HepG2 (cell line): ENCODE results near the gene SLC34A3. TPM values are rescaled to one million over a fixed set of nuclear protein-coding genes. Genes with fewer than 3 reads are reported as not detected.

ENCODE experiments used
- ELF3 ChIP-seq: IDR thresholded peaks from 2 replicates; pipeline ENCODE4 v1.6.1; 2016; ENCODE audit warnings: missing genetic modification reagents, missing compliant biosample characterization
- FOXK1 ChIP-seq: sonication (generic); formaldehyde crosslinking; IDR thresholded peaks from 2 replicates; pipeline ENCODE4 v1.4.0; 2020; ENCODE audit warnings: low read depth, missing genetic modification reagents, borderline replicate concordance
- JUNB ChIP-seq: sonication (generic); formaldehyde crosslinking; IDR thresholded peaks from 2 replicates; pipeline ENCODE4 v1.8.0; 2022; ENCODE audit warnings: missing genetic modification reagents, mild to moderate bottlenecking, borderline replicate concordance
- KAT8 ChIP-seq: IDR thresholded peaks from 2 replicates; pipeline ENCODE4 v1.6.1; 2016; ENCODE audit warnings: missing genetic modification reagents, missing compliant biosample characterization
- MIXL1 ChIP-seq: IDR thresholded peaks from 2 replicates; pipeline ENCODE4 v1.6.1; 2016
- POLR2AphosphoS5 ChIP-seq: IDR thresholded peaks from 2 replicates; pipeline ENCODE4 v1.6.1; 2012; ENCODE audit warnings: low read depth, low read length
- PPARG ChIP-seq: conservative IDR thresholded peaks from 2 replicates; pipeline ENCODE4 v1.6.1; 2016; ENCODE audit warnings: missing biosample characterization, missing genetic modification reagents
- SMAD3 ChIP-seq: sonication (generic); formaldehyde crosslinking; IDR thresholded peaks from 2 replicates; pipeline ENCODE4 v1.4.0; 2020; ENCODE audit warnings: missing genetic modification reagents
- SRY ChIP-seq: sonication (generic); formaldehyde crosslinking; IDR thresholded peaks from 2 replicates; pipeline ENCODE4 v1.8.0; 2022; ENCODE audit warnings: mild to moderate bottlenecking, missing genetic modification reagents
- THAP11 ChIP-seq: IDR thresholded peaks from 2 replicates; pipeline ENCODE4 v1.6.1; 2016; ENCODE audit warnings: missing biosample characterization, missing genetic modification reagents
- THAP9 ChIP-seq: sonication (generic); formaldehyde crosslinking; IDR thresholded peaks from 2 replicates; pipeline ENCODE4; 2020; ENCODE audit warnings: missing genetic modification reagents, mild to moderate bottlenecking, borderline replicate concordance
- WIZ ChIP-seq: sonication (generic); formaldehyde crosslinking; IDR thresholded peaks from 2 replicates; pipeline ENCODE4 v1.5.1; 2020; ENCODE audit warnings: mild to moderate bottlenecking, missing genetic modification reagents
- XRCC5 ChIP-seq: fragments of 200-400 bp; formaldehyde crosslinking; optimal IDR thresholded peaks from 2 replicates; pipeline ENCODE3; 2017; ENCODE audit warnings: mild to moderate bottlenecking, low read length
- ZBTB44 ChIP-seq: sonication (generic); formaldehyde crosslinking; IDR thresholded peaks from 2 replicates; pipeline ENCODE4 v1.4.0; 2020; ENCODE audit warnings: missing genetic modification reagents
- ZC3H13 ChIP-seq: sonication (generic); formaldehyde crosslinking; IDR thresholded peaks from 2 replicates; pipeline ENCODE4 v1.8.1; 2023; ENCODE audit warnings: mild to moderate bottlenecking, missing genetic modification reagents, moderate library complexity
- ZFP36L1 ChIP-seq: sonication (generic); formaldehyde crosslinking; IDR thresholded peaks from 2 replicates; pipeline ENCODE4 v1.8.0; 2022; ENCODE audit warnings: mild to moderate bottlenecking, missing genetic modification reagents, moderate library complexity
- ZFP37 ChIP-seq: sonication (generic); formaldehyde crosslinking; IDR thresholded peaks from 2 replicates; pipeline ENCODE4 v1.4.0; 2020; ENCODE audit warnings: missing genetic modification reagents, borderline replicate concordance
- ZMYM3 ChIP-seq: sonication (generic); formaldehyde crosslinking; IDR thresholded peaks from 2 replicates; pipeline ENCODE4 v1.5.1; 2020; ENCODE audit warnings: mild to moderate bottlenecking, missing genetic modification reagents
- ZNF331 ChIP-seq: sonication (generic); formaldehyde crosslinking; IDR thresholded peaks from 2 replicates; pipeline ENCODE4 v1.4.0; 2020; ENCODE audit warnings: missing genetic modification reagents
- ZNF724P ChIP-seq: sonication (generic); formaldehyde crosslinking; IDR thresholded peaks from 2 replicates; pipeline ENCODE4 v1.8.0; 2022; ENCODE audit warnings: missing genetic modification reagents, borderline replicate concordance
- ZNF891 ChIP-seq: sonication (generic); formaldehyde crosslinking; IDR thresholded peaks from 2 replicates; pipeline ENCODE4 v1.5.0; 2020; ENCODE audit warnings: mild to moderate bottlenecking, missing genetic modification reagents
- polyA plus RNA-seq, 8 experiments: library from polyadenylated mRNA; depleted of rRNA in 3 of 8; stranded (reverse) in 7 of 8; unstranded in 1 of 8; fragments of >200 nt; fragmentation: Illumina TruSeq in 4 of 8; extraction: Trizol in 4 of 8; gene quantifications; 2 replicates each; pipeline versions ENCODE4 v1.2.1 to v1.2.3, GENCODE V29; 2011 to 2016; ENCODE audit warnings: low read depth in 4 of 8, missing spikeins in 1 of 8, mixed read lengths in 1 of 8; ENCODE audit not compliant: insufficient read depth in 1 of 8
- total RNA-seq, 5 experiments: library from RNA; depleted of rRNA; stranded (reverse); fragments of >200 nt; fragmentation: Illumina TruSeq; extraction: Trizol; gene quantifications; 2 replicates each; pipeline ENCODE4 v1.2.3, GENCODE V29; 2016; ENCODE audit warnings: low read depth in 1 of 5
- TF ChIP-seq, protein P1 (sequence below): sonication (generic); formaldehyde crosslinking; IDR thresholded peaks from 2 replicates; pipeline ENCODE4 v1.4.0; 2020; ENCODE audit warnings: mild to moderate bottlenecking, missing genetic modification reagents
- TF ChIP-seq, protein P2 (sequence below): sonication (generic); IDR thresholded peaks from 2 replicates; pipeline ENCODE4 v1.6.1; 2016; ENCODE audit warnings: low read depth, borderline replicate concordance

SLC34A3 gene
- total and polyA plus RNA-seq, 2 of the 13 experiments (the other 11 are each of a cell fraction or from before 2014, with no cell fraction given): 0.07 to 1.0 TPM

DNA sequence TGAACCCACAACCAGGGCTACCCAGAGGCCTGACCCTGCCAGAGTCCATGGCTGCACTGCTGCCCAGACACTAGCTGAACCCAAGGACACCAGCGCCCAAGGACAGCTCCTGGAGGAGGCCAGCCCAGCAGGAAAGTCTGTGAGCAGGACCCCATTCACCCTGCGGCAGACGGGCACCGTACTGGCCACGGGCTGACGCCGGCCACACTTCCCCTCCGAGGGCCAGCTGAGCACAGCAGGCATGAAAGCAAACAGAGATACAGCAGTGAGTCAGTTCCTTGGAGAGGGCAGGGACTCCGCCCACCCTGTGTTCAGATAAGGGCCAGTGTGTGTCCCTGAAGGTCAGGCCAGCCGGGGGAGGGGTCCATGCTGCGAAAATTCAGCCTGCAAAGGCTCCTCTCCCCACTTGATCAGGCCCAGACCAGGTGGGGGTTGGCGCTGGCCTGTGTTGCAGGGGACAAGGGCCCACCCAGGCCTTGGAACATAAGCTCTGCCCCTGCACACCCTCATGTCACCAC is 11.9 kb upstream of the SLC34A3 start (continued):
- TF ChIP-seq THAP9 (CRISPR knock-in tag): peak; percentile 26; the same call in 1 of the 2 replicates
- TF ChIP-seq, protein P1, sequence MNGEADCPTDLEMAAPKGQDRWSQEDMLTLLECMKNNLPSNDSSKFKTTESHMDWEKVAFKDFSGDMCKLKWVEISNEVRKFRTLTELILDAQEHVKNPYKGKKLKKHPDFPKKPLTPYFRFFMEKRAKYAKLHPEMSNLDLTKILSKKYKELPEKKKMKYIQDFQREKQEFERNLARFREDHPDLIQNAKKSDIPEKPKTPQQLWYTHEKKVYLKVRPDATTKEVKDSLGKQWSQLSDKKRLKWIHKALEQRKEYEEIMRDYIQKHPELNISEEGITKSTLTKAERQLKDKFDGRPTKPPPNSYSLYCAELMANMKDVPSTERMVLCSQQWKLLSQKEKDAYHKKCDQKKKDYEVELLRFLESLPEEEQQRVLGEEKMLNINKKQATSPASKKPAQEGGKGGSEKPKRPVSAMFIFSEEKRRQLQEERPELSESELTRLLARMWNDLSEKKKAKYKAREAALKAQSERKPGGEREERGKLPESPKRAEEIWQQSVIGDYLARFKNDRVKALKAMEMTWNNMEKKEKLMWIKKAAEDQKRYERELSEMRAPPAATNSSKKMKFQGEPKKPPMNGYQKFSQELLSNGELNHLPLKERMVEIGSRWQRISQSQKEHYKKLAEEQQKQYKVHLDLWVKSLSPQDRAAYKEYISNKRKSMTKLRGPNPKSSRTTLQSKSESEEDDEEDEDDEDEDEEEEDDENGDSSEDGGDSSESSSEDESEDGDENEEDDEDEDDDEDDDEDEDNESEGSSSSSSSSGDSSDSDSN (CRISPR knock-in tag): peak; percentile 65; the same call in 1 of the 2 replicates
- TF ChIP-seq SMAD3 (CRISPR knock-in tag): 0 out of 2 replicates have a peak, but pooled peaks have one; percentile 36
- TF ChIP-seq XRCC5: no peak
- 0 out of 2 replicates have a peak, but pooled peaks have one; percentile 18 for TF ChIP-seq MIXL1 (CRISPR knock-in tag)
- TF ChIP-seq SRY (CRISPR knock-in tag): 0 out of 2 replicates have a peak, but pooled peaks have one; percentile 53
- TF ChIP-seq ZMYM3: no peak
- no peak for TF ChIP-seq ZBTB44 (CRISPR knock-in tag)
- 0 out of 2 replicates have a peak, but pooled peaks have one; percentile 35 for TF ChIP-seq FOXK1 (CRISPR knock-in tag)
- peak; percentile 55 for TF ChIP-seq POLR2AphosphoS5
- TF ChIP-seq ZC3H13 (CRISPR knock-in tag): peak; percentile 86
- peak; percentile 70; the same call in 1 of the 2 replicates for TF ChIP-seq ZFP37 (CRISPR knock-in tag)
- TF ChIP-seq, protein P2, sequence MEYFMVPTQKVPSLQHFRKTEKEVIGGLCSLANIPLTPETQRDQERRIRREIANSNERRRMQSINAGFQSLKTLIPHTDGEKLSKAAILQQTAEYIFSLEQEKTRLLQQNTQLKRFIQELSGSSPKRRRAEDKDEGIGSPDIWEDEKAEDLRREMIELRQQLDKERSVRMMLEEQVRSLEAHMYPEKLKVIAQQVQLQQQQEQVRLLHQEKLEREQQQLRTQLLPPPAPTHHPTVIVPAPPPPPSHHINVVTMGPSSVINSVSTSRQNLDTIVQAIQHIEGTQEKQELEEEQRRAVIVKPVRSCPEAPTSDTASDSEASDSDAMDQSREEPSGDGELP: peak; percentile 98
- no peak for TF ChIP-seq WIZ (CRISPR knock-in tag)
- peak; percentile 35; the same call in 1 of the 2 replicates for TF ChIP-seq KAT8 (CRISPR knock-in tag)
- peak; percentile 80; the same call in 1 of the 2 replicates for TF ChIP-seq ZNF331 (CRISPR knock-in tag)
- TF ChIP-seq ELF3 (CRISPR knock-in tag): peak; percentile 61
- 0 out of 2 replicates have a peak, but pooled peaks have one; percentile 45 for TF ChIP-seq ZFP36L1 (CRISPR knock-in tag)
- TF ChIP-seq ZNF724P: 0 out of 2 replicates have a peak, but pooled peaks have one; percentile 27
- TF ChIP-seq JUNB (CRISPR knock-in tag): peak; percentile 86
- TF ChIP-seq THAP11: peak; percentile 39; the same call in 1 of the 2 replicates
- TF ChIP-seq ZNF891 (CRISPR knock-in tag): peak; percentile 87
- TF ChIP-seq PPARG: 0 out of 2 replicates have a peak, but pooled peaks have one; percentile 32
